Hepatocyte (in vitro differentiated cells): ENCODE results near the gene NTHL1.

Experiments used
- EZH2 ChIP-seq: fragments of 200-600 bp; sonication (generic); IDR thresholded peaks from 2 replicates; pipeline ENCODE4 v1.6.1; 2016; ENCODE audit warnings: antibody characterized with exemption, mild to moderate bottlenecking, borderline replicate concordance
- EZH2phosphoT487 ChIP-seq: fragments of 200-600 bp; sonication (generic); IDR thresholded peaks from one replicate; pipeline ENCODE4 v1.6.1; 2018; ENCODE audit warnings: antibody characterized with exemption, mild to moderate bottlenecking, low read depth, moderate library complexity; ENCODE audit not compliant: unreplicated experiment, severe bottlenecking
- TF ChIP-seq, protein P1 (sequence below): fragments of 200-600 bp; sonication (generic); IDR thresholded peaks from 2 replicates; pipeline ENCODE4 v1.5.1; 2016; ENCODE audit warnings: antibody characterized with exemption, mild to moderate bottlenecking; ENCODE audit not compliant: poor library complexity

DNA sequence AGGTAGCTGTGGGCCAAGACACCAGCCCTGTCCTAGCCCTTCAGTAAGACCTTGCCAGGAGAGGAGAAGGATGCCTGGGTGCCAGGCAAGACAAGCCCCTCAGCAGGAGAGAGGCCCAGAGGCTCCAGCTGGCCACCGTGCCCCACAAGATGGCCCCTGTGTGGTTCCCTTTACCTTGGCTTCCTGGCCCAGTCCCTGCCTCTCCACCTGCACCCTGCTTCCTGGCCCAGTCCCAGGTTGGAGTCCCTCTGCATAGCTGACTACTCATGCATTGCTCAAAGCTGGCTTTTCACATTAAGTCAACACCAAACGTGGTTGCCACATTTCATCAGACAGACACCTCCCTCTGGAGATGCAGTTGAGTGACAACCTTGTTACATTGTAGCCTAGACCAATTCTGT lies 53.9 kb downstream of the NTHL1 start:
- TF ChIP-seq, protein P1, sequence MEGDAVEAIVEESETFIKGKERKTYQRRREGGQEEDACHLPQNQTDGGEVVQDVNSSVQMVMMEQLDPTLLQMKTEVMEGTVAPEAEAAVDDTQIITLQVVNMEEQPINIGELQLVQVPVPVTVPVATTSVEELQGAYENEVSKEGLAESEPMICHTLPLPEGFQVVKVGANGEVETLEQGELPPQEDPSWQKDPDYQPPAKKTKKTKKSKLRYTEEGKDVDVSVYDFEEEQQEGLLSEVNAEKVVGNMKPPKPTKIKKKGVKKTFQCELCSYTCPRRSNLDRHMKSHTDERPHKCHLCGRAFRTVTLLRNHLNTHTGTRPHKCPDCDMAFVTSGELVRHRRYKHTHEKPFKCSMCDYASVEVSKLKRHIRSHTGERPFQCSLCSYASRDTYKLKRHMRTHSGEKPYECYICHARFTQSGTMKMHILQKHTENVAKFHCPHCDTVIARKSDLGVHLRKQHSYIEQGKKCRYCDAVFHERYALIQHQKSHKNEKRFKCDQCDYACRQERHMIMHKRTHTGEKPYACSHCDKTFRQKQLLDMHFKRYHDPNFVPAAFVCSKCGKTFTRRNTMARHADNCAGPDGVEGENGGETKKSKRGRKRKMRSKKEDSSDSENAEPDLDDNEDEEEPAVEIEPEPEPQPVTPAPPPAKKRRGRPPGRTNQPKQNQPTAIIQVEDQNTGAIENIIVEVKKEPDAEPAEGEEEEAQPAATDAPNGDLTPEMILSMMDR: no peak
- TF ChIP-seq EZH2 (no peak), EZH2phosphoT487 (no peak)
